Adrenal gland (tissue), 12 donors: ENCODE results near the gene PRR15. TPM values are rescaled to one million over a fixed set of nuclear protein-coding genes. Genes with fewer than 3 reads are reported as not detected.

ENCODE experiments used
- DNase-seq, 7 donors: peaks; one replicate each; pipeline ENCODE4 v3.0.0-alpha.2; 2019 to 2020
- H3K27ac ChIP-seq, 5 donors: fragments of 200-600 bp; sonication (generic) in 4 of 5; 1 replicate in 3 of 5; 2 replicates in 2 of 5; pipeline versions ENCODE4 v1.5.1 to v1.8.0; 2016 to 2020; ENCODE audit warnings: mild to moderate bottlenecking in 1 of 5
- H3K27me3 ChIP-seq: fragments of 200-600 bp; 2 replicates; pipeline ENCODE4 v1.8.0; 2021
- H3K36me3 ChIP-seq, 2 donors: fragments of 200-600 bp; replicated peaks in 1 of 2; 1 replicate in 1 of 2; 2 replicates in 1 of 2; pipeline versions ENCODE4 v1.5.1 to v1.8.0; 2018 to 2022
- H3K4me1 ChIP-seq, 2 donors: fragments of 200-600 bp; replicated peaks in 1 of 2; 1 replicate in 1 of 2; 2 replicates in 1 of 2; pipeline versions ENCODE4 v1.5.1 to v1.8.0; 2018 to 2021
- H3K4me3 ChIP-seq, 4 donors: fragments of 200-600 bp; sonication (generic) in 3 of 4; one replicate each; pipeline ENCODE4 v1.5.1; 2016 to 2018
- H3K9me3 ChIP-seq, 3 donors: fragments of 200-600 bp; sonication (generic) in 1 of 3; replicated peaks in 1 of 3; 1 replicate in 2 of 3; 2 replicates in 1 of 3; pipeline versions ENCODE4 v1.5.1 to v1.8.0; 2016 to 2021
- POLR2A ChIP-seq, 2 donors: fragments of 450-650 bp; IDR thresholded peaks; one replicate each; pipeline ENCODE4 v1.6.1; 2017; ENCODE audit warnings: antibody characterized with exemption in 2 of 2, mild to moderate bottlenecking in 2 of 2, moderate library complexity in 1 of 2
- WGBS, 4 donors: extraction: QIAGEN DNeasy Blood & Tissue Kit in 2 of 4; methylation state at CpG; one replicate each; pipeline versions ENCODE4 v1.1.5 to v1.1.7; 2013 to 2017; 5-methylcytosine and 5-hydroxymethylcytosine counted together
- intact Hi-C, 2 donors: fragments of 100-400 bp; cut with DNase I; formaldehyde crosslinking; loops; one replicate each; pipeline versions ENCODE4 v1.14.1 to v1.15.0; 2022 to 2023
- polyA plus RNA-seq, 3 donors: library from polyadenylated mRNA; stranded (reverse); fragments of 200-250 nt in 2 of 3; fragments of 350-450 nt in 1 of 3; fragmentation: Illumina TruSeq in 1 of 3; extraction: RNeasy Lipid Tissue Mini Kit (QIAGEN cat#74804) in 1 of 3; gene quantifications; one replicate each; pipeline ENCODE4 v1.2.3, GENCODE V29; 2013 to 2014
- total RNA-seq, 9 donors: library from RNA; depleted of rRNA in 4 of 9; stranded (reverse); fragments of >200 nt in 4 of 9; fragments of 120-200 nt in 1 of 9; fragmentation: NEBNext Ultra II Directional in 1 of 9; extraction: Animal tissue kit (Norgen Biotek cat#: 25700) in 1 of 9; gene quantifications; one replicate each; pipeline versions ENCODE4 v1.1.0 to v1.2.4, GENCODE V29; 2013 to 2023
- TF ChIP-seq, protein P1 (sequence below), 6 experiments: fragments of 450-650 bp in 4 of 6; fragments of 200-600 bp in 2 of 6; sonication (generic) in 1 of 6; IDR thresholded peaks; 1 replicate in 5 of 6; 2 replicates in 1 of 6; pipeline versions ENCODE4 v1.5.1 to v1.8.0; 2016 to 2021; ENCODE audit warnings: antibody characterized with exemption in 6 of 6, mild to moderate bottlenecking in 2 of 6, moderate library complexity in 1 of 6
- donor health status: healthy with polysubstance abuse.
- donor health status: Bipolar disorder and iron deficiency.
- donor health status: DM: yes; HTN: yes; CAD: no.
- donor health status: DM: no; HTN: no; CAD: no.
- donor health status: DM: no; HTN: no; CAD: no.
- donor health status: DM: yes; HTN: yes; CAD: no.

The PRR15 gene
- total and polyA plus RNA-seq, 12 donors, result 0.26 to 9.0 (median 1.1) TPM

DNA sequence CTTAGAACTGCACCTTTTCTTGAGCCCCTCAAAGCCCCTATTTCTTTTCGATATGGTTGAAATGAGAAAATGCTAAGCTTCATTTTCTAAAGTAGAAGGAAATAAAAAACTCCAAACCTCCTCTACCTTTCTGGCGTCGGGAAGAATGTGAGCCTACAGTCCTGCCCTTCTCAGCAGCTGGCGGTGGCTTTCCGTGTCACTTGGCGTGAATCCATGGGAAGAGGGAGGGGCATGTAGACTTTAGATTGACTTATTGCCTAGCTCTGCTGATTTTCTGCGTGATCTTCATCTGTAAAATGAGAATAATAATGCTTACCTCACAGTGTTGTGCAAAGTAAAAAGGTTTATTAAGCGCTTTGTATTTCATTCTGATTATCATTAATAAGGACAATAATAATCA is 35.0 kb downstream of the PRR15 start:
- no peak overlapping the region for H3K27ac ChIP-seq
- no peaks in the 10 kb centered on the region for H3K27me3 ChIP-seq
- DNase-seq, result no peak
- H3K4me3 ChIP-seq, result no peak overlapping the region
- no peak for TF ChIP-seq POLR2A (IDR thresholded peaks at IDR 0.05)
- TF ChIP-seq, protein P1, sequence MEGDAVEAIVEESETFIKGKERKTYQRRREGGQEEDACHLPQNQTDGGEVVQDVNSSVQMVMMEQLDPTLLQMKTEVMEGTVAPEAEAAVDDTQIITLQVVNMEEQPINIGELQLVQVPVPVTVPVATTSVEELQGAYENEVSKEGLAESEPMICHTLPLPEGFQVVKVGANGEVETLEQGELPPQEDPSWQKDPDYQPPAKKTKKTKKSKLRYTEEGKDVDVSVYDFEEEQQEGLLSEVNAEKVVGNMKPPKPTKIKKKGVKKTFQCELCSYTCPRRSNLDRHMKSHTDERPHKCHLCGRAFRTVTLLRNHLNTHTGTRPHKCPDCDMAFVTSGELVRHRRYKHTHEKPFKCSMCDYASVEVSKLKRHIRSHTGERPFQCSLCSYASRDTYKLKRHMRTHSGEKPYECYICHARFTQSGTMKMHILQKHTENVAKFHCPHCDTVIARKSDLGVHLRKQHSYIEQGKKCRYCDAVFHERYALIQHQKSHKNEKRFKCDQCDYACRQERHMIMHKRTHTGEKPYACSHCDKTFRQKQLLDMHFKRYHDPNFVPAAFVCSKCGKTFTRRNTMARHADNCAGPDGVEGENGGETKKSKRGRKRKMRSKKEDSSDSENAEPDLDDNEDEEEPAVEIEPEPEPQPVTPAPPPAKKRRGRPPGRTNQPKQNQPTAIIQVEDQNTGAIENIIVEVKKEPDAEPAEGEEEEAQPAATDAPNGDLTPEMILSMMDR (IDR thresholded peaks at IDR 0.05), result no peak
- no peaks in the 10 kb centered on the region for H3K9me3 ChIP-seq
- no peaks in the 10 kb centered on the region for H3K4me1 ChIP-seq
- 65 to 83% (median 75%) methylated on average over 8 of the region's 8 CpGs for WGBS, 4 donors
- H3K36me3 ChIP-seq, result no peaks in the 10 kb centered on the region
- intact Hi-C loops, result no loop called here

DNA sequence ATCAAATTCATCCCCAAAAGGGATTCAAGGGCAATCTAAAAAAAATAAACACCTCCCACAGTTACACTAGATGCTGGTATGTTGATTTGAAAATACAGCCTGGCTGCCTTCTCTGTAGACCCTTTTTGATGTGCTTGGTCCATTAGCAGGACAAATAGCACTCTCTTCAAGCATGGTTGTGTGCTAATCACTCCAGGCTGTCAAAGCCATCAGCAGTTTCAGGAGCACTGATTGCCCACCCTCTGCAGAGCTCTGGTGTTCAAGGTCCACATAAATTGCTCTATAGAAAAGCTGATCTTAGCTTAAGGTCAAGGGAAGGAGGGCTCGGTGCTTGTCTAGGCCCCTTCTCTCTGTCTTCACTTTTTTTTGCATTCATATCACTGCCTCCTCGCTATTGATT is 35.4 kb downstream of the PRR15 start:
- no peak for TF ChIP-seq POLR2A (IDR thresholded peaks at IDR 0.05)
- TF ChIP-seq, protein P1 (IDR thresholded peaks at IDR 0.05), result no peak
- Histone ChIP-seq H3K9me3 (no peaks in the 10 kb centered on the region), H3K36me3 (no peaks in the 10 kb centered on the region), H3K4me1 (no peaks in the 10 kb centered on the region), H3K4me3 (no peak overlapping the region), H3K27ac (no peak overlapping the region), H3K27me3 (no peaks in the 10 kb centered on the region)
- intact Hi-C loops, result no loop called here
- WGBS, 4 donors, result 78 to 94% (median 91%) methylated on average over 2 of the region's 2 CpGs
- DNase-seq, result no peak

DNA sequence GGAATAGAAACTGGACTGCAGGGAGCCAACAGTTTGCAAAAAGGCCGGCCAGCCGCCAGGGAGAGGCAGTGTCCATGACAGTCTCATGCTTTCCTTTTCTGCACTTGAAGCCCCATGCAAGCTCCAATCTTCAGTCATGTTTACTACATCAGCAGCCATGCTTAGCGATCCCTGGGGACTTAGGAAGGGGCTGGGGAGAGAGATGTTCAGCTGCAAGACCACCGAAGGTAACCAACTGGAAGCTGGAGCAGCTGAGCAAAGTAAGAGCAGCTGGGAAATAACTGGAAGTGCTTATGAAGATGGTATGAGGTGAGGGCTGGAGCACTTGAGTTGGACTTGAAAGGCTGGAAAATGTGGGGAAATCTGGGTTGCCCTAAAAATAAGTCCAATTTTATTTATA is 37.0 kb downstream of the PRR15 start:
- 90 to 96% (median 94%) methylated on average over 2 to 4 of the region's 4 CpGs for WGBS, 4 donors
- Histone ChIP-seq H3K9me3 (no peaks in the 10 kb centered on the region), H3K4me1 (no peaks in the 10 kb centered on the region), H3K27me3 (no peaks in the 10 kb centered on the region), H3K27ac (no peak overlapping the region), H3K36me3 (no peaks in the 10 kb centered on the region), H3K4me3 (no peak overlapping the region)
- no peak for DNase-seq
- intact Hi-C loops, result no loop called here
- TF ChIP-seq, protein P1 (IDR thresholded peaks at IDR 0.05), result no peak
- TF ChIP-seq POLR2A (IDR thresholded peaks at IDR 0.05), result no peak

DNA sequence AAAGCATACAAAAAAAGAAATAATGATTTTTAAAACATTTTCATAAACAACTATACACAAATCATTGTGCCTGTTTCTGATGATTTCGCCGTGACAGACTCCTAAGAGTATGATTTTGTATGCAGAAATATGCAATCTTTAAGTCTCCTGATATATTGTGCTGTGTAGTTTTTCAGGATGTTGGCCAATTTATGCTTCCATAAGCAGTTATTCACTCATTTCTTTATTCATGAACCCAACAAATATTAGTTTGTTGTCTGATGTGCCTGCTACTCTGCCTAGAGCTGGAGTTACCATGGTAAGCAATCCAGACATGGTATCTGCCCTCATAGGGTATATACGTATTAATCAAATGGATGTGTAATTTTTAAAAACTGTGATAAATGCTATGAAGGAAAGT is 40.4 kb downstream of the PRR15 start:
- Histone ChIP-seq H3K4me1 (no peaks in the 10 kb centered on the region), H3K9me3 (no peaks in the 10 kb centered on the region), H3K36me3 (no peaks in the 10 kb centered on the region), H3K4me3 (no peak overlapping the region), H3K27ac (no peak overlapping the region), H3K27me3 (no peaks in the 10 kb centered on the region)
- intact Hi-C loops, result no loop called here
- DNase-seq, result no peak
- 93 to 99% (median 96%) methylated on average over 3 of the region's 3 CpGs for WGBS, 4 donors
- TF ChIP-seq POLR2A (IDR thresholded peaks at IDR 0.05), result no peak
- TF ChIP-seq, protein P1 (IDR thresholded peaks at IDR 0.05), result no peak
